Caco-2 (cell line): Measurements from ENCODE around the gene RSRC1. TPM values are rescaled to one million over a fixed set of nuclear protein-coding genes. Genes with fewer than 3 reads are reported as not detected.

Experiments
- BruUV-seq: library from RNA; stranded (reverse); fragments of 400-500 nt; replicated peaks from 2 replicates; lab custom pipeline; 2021; lab: Mats Ljungman, UMichigan
- CTCF ChIA-PET: fragments of 300-600 bp; sonication (Branson Sonifier 250); formaldehyde crosslinking; loops from one replicate; lab custom pipeline; 2022; ENCODE audit warnings: antibody characterized with exemption; lab: Charles Lee
- POLR2A ChIA-PET: fragments of 300-600 bp; sonication (Branson Sonifier 250); formaldehyde crosslinking; loops from one replicate; lab custom pipeline; 2022; ENCODE audit warnings: antibody characterized with exemption; lab: Charles Lee
- DNase-seq, 2 experiments: peaks; one replicate each; pipeline versions ENCODE4 v3.0.0 to v3.0.0-alpha.2; 2020 to 2022
- H3K27me3 ChIP-seq: replicated peaks from 2 replicates; pipeline ENCODE4 v1.6.0; 2011; ENCODE audit warnings: low read length; ENCODE audit not compliant: control insufficient read depth, insufficient read depth
- H3K36me3 ChIP-seq: 2 replicates; pipeline ENCODE4 v1.5.1; 2011; ENCODE audit warnings: low read length; ENCODE audit not compliant: control insufficient read depth, insufficient read depth
- H3K4me1 ChIP-seq: fragments of 250-450 bp; sonication (Bioruptor Pico); 2 replicates; pipeline ENCODE4 v1.5.1; 2020; ENCODE audit warnings: mild to moderate bottlenecking
- H3K4me3 ChIP-seq: 2 replicates; pipeline ENCODE4 v1.5.1; 2011; ENCODE audit warnings: low read depth, mild to moderate bottlenecking, control low read depth, low read length
- H3K9me3 ChIP-seq: fragments of 250-450 bp; sonication (Bioruptor Pico); 2 replicates; pipeline ENCODE4 v1.5.1; 2020; ENCODE audit warnings: mild to moderate bottlenecking, moderate library complexity
- H3K27ac Mint-ChIP-seq: one replicate; pipeline ENCODE4 v1.8.0; 2022; ENCODE audit warnings: mixed read lengths; ENCODE audit not compliant: unreplicated experiment
- H3K27me3 Mint-ChIP-seq: one replicate; pipeline ENCODE4 v1.8.0; 2022; ENCODE audit warnings: mixed read lengths; ENCODE audit not compliant: insufficient read depth, unreplicated experiment
- H3K36me3 Mint-ChIP-seq: one replicate; pipeline ENCODE4 v1.8.0; 2022; ENCODE audit warnings: mild to moderate bottlenecking, mixed read lengths; ENCODE audit not compliant: insufficient read depth, unreplicated experiment
- H3K4me1 Mint-ChIP-seq: one replicate; pipeline ENCODE4 v1.8.0; 2022; ENCODE audit warnings: low read depth, mixed read lengths; ENCODE audit not compliant: unreplicated experiment
- H3K4me3 Mint-ChIP-seq: one replicate; pipeline ENCODE4 v1.8.0; 2022; ENCODE audit warnings: mild to moderate bottlenecking, moderate library complexity, mixed read lengths; ENCODE audit not compliant: unreplicated experiment
- H3K9me3 Mint-ChIP-seq: one replicate; pipeline ENCODE4 v1.8.0; 2022; ENCODE audit warnings: mixed read lengths; ENCODE audit not compliant: unreplicated experiment
- CTCF ChIP-seq, 2 experiments: fragments of 200-600 bp in 1 of 2; IDR thresholded peaks; 1 replicate in 1 of 2; 2 replicates in 1 of 2; pipeline versions ENCODE4 v1.5.1 to v1.8.0; 2011 to 2022; ENCODE audit warnings: antibody characterized with exemption in 1 of 2, control low read depth in 1 of 2, inconsistent platforms in 1 of 2, low read depth in 1 of 2, low read length in 1 of 2, mild to moderate bottlenecking in 1 of 2, moderate library complexity in 1 of 2; ENCODE audit not compliant: insufficient read depth in 1 of 2, severe bottlenecking in 1 of 2, unreplicated experiment in 1 of 2
- intact Hi-C: fragments of 100-400 bp; cut with micrococcal nuclease; formaldehyde crosslinking; loops from one replicate; pipeline ENCODE4 v1.10.0; 2022; ENCODE audit not compliant: unreplicated experiment
- total RNA-seq: library from RNA; stranded (reverse); gene quantifications from 2 replicates; pipeline ENCODE4 v1.2.3, GENCODE V29; 2022

RSRC1 gene
- total RNA-seq, 1 experiment from 2014 or later: 38.4 TPM

- Histone ChIP-seq H3K4me3 (no peak overlapping the region), H3K27me3 (no peaks in the 10 kb centered on the region), H3K9me3 (no peaks in the 10 kb centered on the region), H3K4me1 (no peaks in the 10 kb centered on the region), H3K36me3 (no peaks in the 10 kb centered on the region)
- peaks cover 3% of the 10 kb centered on the region for H3K27me3 Mint-ChIP-seq
- CTCF ChIA-PET: interaction anchor here (0.5 to 1.5 kb wide), 2 partner anchors 10 to 23 kb away, joined by 3 to 4 read pairs; partner anchors contain the start of gene RSRC1
- H3K9me3 Mint-ChIP-seq: no peaks in the 10 kb centered on the region
- TF ChIP-seq CTCF (IDR thresholded peaks at IDR 0.05; ENCODE audit: insufficient read depth in 1 of 2, low read depth in 1 of 2, low read length in 1 of 2, severe bottlenecking in 1 of 2, unreplicated experiment in 1 of 2): no peak
- no peaks in the 10 kb centered on the region for H3K4me1 Mint-ChIP-seq
- H3K4me3 Mint-ChIP-seq: no peak overlapping the region
- H3K36me3 Mint-ChIP-seq: no peaks in the 10 kb centered on the region
- POLR2A ChIA-PET: no interaction called here
- DNase-seq: no peak
- no TSS peak for BruUV-seq
- intact Hi-C loops: no loop called here
- no peak overlapping the region for H3K27ac Mint-ChIP-seq
These were observed 23.1 kb upstream of the RSRC1 start for GRCh38 chr3:158086776-158087175.

- Mint-ChIP-seq H3K9me3 (no peaks in the 10 kb centered on the region), H3K27me3 (no peaks in the 10 kb centered on the region), H3K4me3 (no peak overlapping the region), H3K27ac (no peak overlapping the region), H3K4me1 (no peaks in the 10 kb centered on the region), H3K36me3 (no peaks in the 10 kb centered on the region)
- no peaks in the 10 kb centered on the region for H3K9me3 ChIP-seq
- H3K4me1 ChIP-seq: no peaks in the 10 kb centered on the region
- intact Hi-C loops: loop anchor here (1.0 to 5.0 kb wide), 3 partner anchors 222 to 441 kb away; no protein-coding TSS in a partner anchor
- no TSS peak for BruUV-seq
- TF ChIP-seq CTCF (IDR thresholded peaks at IDR 0.05; ENCODE audit: insufficient read depth in 1 of 2, low read depth in 1 of 2, low read length in 1 of 2, severe bottlenecking in 1 of 2, unreplicated experiment in 1 of 2): peak in 1 of 2 experiments; percentile 31
- no peak overlapping the region for H3K4me3 ChIP-seq
- no peaks in the 10 kb centered on the region for H3K36me3 ChIP-seq
- no peak for DNase-seq
- ChIA-PET POLR2A (no interaction called here), CTCF (no interaction called here)
- no peaks in the 10 kb centered on the region for H3K27me3 ChIP-seq
These were observed 18.4 kb upstream of the RSRC1 start for GRCh38 chr3:158091531-158091930.

GRCh38 chr3:158093526-158093925 lies 16.4 kb upstream of the RSRC1 start:
- Mint-ChIP-seq H3K4me1 (peaks cover 10% of the 10 kb centered on the region), H3K9me3 (no peaks in the 10 kb centered on the region), H3K27ac (no peak overlapping the region), H3K27me3 (no peaks in the 10 kb centered on the region), H3K36me3 (peaks cover 6% of the 10 kb centered on the region), H3K4me3 (no peak overlapping the region)
- POLR2A ChIA-PET: no interaction called here
- CTCF ChIA-PET: no interaction called here
- no peak for TF ChIP-seq CTCF (IDR thresholded peaks at IDR 0.05; ENCODE audit: insufficient read depth in 1 of 2, low read depth in 1 of 2, low read length in 1 of 2, severe bottlenecking in 1 of 2, unreplicated experiment in 1 of 2)
- no peak for DNase-seq
- Histone ChIP-seq H3K4me1 (no peaks in the 10 kb centered on the region), H3K9me3 (no peaks in the 10 kb centered on the region), H3K4me3 (no peak overlapping the region), H3K27me3 (no peaks in the 10 kb centered on the region), H3K36me3 (no peaks in the 10 kb centered on the region)
- intact Hi-C loops: loop anchor here (5.0 kb wide), 1 partner anchor 439 kb away; no protein-coding TSS in a partner anchor
- BruUV-seq: no TSS peak
